NCI-H1105 (cell line): Measurements from ENCODE around the gene FBXO47.
"Not testable (repeated sequence)": the region's sequence is repeated elsewhere in the genome, so short reads cannot be mapped to it uniquely, and the experiment has no call there.

ENCODE experiments used
- DNase-seq: peaks from one replicate; lab custom pipeline; 2025; lab: John Stamatoyannopoulos, UW

FBXO47 gene

DNA sequence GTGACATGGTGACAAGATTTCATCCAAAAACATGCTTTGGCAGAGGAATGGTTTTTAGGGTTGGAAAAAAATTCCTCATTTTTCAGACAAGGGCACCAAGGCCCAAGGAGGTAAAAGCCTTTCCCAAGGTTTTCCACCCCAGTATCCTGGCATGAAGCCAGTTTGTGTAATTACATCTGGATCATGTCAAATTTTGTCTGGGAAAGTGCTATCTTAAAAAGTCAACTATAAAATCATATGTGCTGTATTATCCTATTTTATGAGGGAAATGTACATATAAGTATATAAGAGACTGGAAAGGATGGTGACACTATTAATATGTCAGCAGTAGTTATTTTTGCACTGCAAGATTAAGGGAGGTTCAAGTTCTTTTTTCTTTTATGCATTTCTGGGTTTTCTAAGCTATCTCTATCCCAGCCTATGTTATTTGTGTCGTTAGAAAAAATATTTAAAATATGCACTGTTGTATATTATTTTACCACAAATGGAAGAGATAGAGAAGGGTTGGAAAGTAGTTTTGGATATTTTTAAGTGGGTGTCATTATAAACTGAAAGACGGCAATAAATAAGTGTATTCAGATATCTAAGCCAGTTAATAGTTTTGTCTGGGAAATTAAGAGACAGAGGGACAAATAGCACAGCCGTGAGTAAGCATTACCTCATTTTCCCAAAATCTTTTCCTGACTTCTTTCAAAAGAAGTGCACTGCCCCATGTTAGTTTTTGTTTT, 13.5 kb upstream of the FBXO47 start:
- DNase-seq = no peak

DNA sequence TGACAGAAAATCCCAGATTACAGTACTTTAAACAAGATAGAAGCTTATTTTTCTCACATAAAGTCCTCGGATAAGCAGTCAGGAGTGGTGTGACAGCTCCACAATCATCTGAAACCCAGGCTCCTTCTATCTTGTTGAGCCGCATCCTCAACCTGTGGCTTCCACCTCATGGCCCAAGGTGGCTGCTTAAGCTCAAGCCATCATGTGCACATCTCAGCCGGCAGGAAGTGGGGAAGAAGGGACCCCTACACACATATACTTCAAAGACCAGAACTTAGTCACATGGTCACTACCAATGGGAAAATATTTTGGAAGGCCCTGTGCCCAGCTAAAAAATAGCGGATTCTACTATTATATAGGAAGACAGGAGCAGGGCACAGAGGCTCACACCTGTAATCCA, 11.0 kb upstream of the FBXO47 start:
- DNase-seq = no peak

- not testable (repeated sequence) for DNase-seq
These were observed 9.0 kb upstream of the FBXO47 start for GRCh38 chr17:38976187-38976551.

- no peak for DNase-seq
These were observed 3.6 kb upstream of the FBXO47 start for GRCh38 chr17:38970804-38971203.

DNA sequence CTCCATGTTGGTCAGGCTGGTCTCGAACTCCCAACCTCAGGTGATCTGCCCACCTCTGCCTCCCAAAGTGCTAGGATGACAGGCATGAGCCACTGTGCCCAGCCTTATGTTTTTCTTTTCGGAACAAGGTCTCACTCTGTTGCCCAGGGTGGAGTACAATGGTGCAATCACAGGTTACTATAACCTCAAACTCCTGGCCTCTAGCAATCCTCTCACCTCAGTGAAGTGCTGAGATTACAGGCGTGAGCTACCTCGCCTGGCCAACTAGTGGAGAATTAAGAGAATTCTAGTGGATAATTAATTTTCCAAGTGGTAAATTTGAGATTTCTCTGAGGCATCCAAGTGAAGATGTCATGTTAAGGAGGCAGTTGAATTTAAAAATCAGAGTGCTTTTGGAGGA, 2.9 kb upstream of the FBXO47 start:
- no peak for DNase-seq

DNA sequence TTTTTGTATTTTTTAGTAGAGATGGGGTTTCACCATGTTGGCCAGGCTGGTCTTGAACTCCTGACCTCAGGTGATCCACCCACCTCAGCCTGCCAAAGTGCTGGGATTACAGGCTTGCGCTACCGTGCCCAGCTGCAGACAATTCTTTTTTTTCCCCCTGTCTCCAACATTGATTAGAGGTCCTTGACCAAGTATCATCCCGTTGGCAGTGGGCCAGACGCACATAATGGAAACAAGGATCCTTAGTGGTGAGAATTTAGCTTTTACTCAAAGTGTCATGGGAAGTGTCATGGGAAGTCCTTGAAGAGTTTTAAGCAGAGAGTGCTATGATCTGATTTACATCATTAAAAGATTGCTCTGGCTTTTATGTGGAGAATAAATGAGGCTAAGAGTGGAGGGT, 2.1 kb upstream of the FBXO47 start:
- no peak for DNase-seq

GRCh38 chr17:38961413-38961812, 5.8 kb downstream of the FBXO47 start:
- DNase-seq = no peak

- no peak for DNase-seq
These were observed 6.8 kb downstream of the FBXO47 start for GRCh38 chr17:38960402-38960801.

DNA sequence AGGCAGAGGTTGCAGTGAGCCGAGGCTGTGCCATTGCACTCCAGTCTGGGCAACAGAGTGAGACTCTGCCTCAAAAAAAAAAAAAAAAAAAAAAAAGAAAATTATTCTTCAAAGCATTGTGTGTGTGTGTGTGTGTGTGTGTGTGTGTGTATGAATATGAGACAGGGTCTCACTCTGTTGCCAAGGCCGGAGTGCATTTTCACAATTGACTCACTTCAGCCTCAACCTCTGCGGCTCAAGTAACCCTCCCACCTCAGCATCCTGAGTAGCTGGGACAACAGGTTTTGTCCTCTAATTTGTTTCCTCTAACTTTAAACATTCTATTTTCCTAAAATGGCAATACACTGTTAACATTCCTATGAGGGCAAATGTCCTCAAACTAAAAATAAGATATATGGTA, 7.7 kb downstream of the FBXO47 start:
- no peak for DNase-seq

DNA sequence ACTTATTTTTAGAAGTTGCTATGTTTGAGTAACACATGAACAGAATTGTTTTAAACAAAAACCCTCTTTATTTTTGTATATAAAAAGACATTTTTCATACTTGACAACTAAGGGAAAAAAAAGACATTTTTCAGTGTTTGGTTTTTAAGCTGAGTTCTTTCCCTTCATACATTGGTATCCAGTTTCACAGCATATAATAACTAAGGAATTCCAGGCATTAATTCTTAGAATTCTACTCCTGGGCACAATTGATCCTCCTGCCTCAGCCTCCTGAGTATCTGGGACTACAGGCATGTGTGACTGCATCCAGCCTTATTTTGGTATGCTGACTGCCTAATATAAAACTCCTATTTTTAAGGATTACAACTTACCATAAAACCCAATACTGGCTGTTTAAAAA, 8.4 kb downstream of the FBXO47 start:
- DNase-seq = no peak

- no peak for DNase-seq
These were observed 8.9 kb downstream of the FBXO47 start for GRCh38 chr17:38958326-38958725.

DNA sequence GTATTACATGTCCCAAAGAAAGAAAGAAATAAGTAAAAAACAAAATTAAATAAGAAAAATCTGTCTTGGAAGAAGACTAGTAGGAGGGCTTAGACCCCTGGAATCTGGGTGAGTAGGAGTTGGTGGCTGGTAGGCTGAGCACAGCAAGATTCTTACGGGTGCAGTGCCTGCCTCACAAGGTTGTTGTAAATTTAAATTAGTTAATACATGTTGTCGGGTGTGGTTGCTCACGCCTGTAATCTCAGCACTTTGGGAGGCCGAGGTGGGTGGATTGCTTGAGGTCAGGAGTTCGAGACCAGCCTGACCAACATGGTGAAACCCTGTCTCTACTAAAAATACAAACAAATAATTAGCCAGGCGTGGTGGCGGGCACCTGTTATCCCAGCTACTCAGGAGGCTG, 13.4 kb downstream of the FBXO47 start:
- not testable (repeated sequence) for DNase-seq

- no peak for DNase-seq
These were observed 20.0 kb downstream of the FBXO47 start for GRCh38 chr17:38947189-38947588.

DNA sequence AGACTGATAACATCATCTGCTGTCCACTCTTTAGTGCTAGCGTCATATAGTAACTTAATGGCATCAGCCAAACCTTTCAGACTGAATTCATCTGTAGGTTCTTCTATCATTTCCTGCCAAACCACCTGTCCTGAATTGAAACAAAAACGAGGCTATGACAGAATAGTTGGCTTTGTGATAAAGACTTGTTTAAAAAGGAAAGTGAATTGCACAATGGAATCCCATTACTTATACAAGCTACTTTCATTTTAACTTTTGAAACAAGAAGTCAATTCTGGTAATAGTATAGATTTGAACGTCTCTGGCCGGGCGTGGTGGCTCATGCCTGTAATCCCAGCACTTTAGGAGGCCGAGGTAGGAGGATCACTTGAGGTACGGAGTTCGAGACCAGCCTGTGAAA, 23.6 kb downstream of the FBXO47 start:
- no peak for DNase-seq

DNA sequence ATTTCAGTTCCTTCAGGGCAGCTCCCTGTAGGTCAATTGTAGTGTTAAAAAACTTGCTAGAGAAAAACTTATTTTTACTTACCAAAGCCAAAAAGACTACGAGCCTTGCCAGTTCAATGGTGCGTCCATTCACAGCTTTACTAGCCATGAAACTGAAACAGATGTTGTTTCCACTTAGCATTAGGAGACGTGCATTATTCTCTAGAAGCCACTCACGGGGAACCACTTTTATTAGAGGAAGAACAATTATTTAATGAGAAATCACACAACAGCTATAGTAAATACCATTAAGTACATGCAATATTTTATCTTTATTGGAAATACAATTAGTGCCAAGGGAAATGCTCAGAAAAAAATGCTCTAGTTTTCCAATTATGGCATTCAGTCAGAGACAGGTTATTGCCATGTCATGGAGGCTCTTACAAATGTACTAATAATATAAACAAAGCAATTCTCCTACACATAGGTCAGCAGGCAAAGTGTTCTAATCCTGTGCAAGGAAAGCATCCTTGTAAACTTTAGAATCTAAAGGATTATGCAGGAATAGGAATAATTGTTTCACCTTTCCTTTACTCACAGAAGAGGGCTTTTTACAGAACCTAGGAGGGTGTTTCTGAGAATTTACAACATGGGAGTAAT, 24.4 kb downstream of the FBXO47 start:
- DNase-seq = peak; percentile 10

DNA sequence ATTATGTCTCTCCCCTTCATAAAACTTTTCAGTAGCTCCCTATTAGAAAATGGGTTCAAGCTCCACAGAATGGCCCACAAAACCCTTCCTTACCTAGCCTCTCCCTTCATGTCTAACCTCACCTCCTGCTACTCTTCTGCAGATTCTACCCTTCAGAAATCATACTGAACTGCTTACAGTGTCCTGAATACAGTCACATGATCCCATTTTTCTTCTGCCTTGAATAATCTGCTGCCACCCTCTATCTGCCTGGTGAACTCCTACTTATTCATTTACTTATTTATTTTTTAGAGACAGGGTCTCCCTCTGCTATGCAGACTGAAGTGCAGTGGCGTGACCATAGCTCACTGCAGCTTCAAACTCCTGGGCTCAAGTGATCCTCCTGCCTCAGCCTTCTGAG, 26.8 kb downstream of the FBXO47 start:
- DNase-seq = no peak

- DNase-seq = no peak
These were observed 27.2 kb downstream of the FBXO47 start for GRCh38 chr17:38939987-38940386.

DNA sequence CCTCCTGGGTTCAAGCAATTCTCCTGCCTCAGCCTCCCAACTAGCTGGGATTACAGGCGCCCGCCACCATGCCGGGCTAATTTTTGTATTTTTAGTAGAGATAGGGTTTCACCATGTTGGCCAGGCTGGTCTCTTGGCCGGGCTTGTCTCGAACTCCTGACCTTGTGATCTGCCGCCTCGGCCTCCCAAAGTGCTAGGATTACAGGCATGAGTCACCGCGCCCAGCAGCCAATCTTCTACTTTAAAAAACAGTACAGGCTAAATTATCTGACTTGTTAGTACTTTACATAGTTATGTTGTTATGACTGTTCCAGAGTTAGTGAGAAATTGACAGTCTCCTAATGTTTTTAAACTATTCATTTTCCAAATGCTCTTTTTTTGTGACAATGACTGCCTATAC, 33.2 kb downstream of the FBXO47 start:
- not testable (repeated sequence) for DNase-seq

GRCh38 chr17:38930782-38931181, 36.4 kb downstream of the FBXO47 start:
- not testable (repeated sequence) for DNase-seq

- DNase-seq = no peak
These were observed 40.7 kb downstream of the FBXO47 start for GRCh38 chr17:38926293-38927070.

DNA sequence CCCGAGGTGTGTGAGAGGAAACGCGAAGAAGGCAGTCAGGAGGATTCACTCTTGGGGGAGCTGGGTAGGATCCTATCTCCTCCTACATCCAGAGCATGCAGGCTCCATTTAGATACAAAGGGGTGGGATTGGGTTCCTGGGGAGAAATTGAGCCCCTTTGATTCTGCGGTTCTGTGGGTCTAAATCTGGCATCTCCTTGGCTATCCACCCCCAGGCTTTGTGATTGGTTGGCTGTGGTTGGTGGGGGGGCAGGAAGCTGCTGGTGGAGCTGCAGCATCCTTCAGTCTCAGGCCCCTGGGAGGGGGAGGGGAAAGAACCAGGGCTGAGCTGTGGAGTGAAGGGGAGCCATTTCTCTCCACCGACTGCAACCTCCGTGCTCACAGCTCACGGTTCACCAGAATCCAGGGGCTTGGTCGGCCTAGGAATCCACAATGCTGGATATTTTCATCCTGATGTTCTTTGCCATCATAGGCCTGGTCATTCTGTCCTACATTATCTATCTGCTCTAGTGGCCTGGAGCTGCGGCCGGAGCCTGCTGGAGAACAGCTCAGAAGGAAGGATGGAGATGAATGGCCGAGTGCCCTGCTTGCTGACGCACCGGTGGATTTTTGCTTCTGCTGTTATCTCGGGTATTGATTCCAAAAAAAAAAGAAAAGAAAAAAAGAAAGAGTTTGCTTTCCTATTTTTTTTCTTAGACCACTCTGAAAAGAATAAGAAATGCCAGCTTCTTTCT, 41.8 kb downstream of the FBXO47 start, which contains the start of gene LASP1NB:
Gene LASP1NB (plus strand): TSS at position 352 of the 733 bp plus-strand sequence.
- no peak for DNase-seq

- DNase-seq = peak; percentile 10
These were observed 44.5 kb downstream of the FBXO47 start for GRCh38 chr17:38922538-38923297.
